Stimulated activated CD8-positive, alpha-beta memory T cell treated with anti-CD3 and anti-CD28 coated beads, Interleukin-4, amount 100 ng/mL, for 1 hour (primary cell): ENCODE results near the gene STAB1.

Experiments
- DNase-seq, 2 donors: peaks; one replicate each; pipeline ENCODE4 v3.0.0-alpha.2; 2020; ENCODE audit warnings: low read depth in 2 of 2, low spot score in 1 of 2

The STAB1 gene

DNA sequence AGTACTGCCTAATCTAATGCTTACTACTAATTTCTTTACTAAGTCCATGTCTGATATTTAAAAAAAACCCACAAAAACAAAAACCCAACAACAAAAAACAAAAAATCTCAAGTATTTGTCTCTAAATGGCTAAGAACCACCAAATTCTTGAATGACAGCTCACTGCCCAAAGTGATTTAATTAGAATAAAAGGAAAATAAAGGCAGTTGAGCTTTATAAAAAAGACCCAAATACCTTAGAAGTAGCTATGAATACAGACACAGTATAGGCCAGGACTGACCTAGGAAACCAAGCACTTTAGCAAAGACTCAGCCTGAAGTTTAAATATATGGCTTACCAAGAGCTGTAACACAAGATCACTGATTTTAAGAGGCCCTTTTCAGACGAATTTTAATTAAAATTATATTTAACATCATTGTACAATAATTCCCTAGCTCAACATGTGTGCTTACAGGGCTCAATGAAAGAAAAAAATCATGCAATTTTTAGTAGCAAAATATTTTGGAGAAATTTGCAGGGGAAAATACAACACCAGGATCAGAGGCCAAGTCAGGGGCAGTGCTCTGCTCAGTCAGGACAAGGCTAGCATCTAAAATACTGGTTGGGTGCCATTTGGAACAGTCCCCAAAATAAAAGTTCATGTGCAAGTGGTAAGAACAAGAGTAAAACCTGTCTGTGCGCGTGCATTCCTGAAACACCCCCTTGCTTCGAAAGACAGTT is 66.0 kb downstream of the STAB1 start:
- no peak for DNase-seq

- DNase-seq: no peak
These were observed 68.8 kb downstream of the STAB1 start for GRCh38 chr3:52563984-52564383.

- DNase-seq: no peak
These were observed 72.9 kb downstream of the STAB1 start for GRCh38 chr3:52568069-52568468.

DNA sequence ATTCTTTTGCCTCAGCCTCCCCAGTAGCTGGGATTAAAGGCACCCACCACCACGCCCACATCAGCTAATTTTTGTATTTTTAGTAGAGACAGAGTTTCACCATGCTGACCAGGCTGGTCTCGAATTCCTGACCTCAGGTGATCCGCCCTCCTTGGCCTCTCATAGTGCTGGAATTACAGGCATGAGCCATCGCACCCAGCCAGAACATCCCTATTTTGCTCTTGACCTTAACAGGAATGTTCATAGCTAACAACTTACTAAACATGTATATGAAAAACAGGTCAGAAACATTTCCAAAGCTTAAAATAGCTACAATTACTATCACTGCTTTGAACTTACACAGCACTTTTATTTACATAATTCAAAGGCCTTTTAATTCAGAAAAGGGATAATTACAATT is 74.9 kb downstream of the STAB1 start:
- no peak for DNase-seq

- no peak for DNase-seq
These were observed 77.1 kb downstream of the STAB1 start for GRCh38 chr3:52572221-52572620.
